Raji (cell line): ENCODE measurements around the gene DMRTA1.

Experiments used
- POLR2A ChIP-seq: IDR thresholded peaks from 2 replicates; pipeline ENCODE4 v1.6.1; 2011; ENCODE audit warnings: low read depth, low read length, control low read depth; ENCODE audit not compliant: insufficient read depth

DMRTA1 gene, protein sequence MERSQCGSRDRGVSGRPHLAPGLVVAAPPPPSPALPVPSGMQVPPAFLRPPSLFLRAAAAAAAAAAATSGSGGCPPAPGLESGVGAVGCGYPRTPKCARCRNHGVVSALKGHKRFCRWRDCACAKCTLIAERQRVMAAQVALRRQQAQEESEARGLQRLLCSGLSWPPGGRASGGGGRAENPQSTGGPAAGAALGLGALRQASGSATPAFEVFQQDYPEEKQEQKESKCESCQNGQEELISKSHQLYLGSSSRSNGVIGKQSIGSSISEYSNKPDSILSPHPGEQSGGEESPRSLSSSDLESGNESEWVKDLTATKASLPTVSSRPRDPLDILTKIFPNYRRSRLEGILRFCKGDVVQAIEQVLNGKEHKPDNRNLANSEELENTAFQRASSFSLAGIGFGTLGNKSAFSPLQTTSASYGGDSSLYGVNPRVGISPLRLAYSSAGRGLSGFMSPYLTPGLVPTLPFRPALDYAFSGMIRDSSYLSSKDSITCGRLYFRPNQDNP

DNA sequence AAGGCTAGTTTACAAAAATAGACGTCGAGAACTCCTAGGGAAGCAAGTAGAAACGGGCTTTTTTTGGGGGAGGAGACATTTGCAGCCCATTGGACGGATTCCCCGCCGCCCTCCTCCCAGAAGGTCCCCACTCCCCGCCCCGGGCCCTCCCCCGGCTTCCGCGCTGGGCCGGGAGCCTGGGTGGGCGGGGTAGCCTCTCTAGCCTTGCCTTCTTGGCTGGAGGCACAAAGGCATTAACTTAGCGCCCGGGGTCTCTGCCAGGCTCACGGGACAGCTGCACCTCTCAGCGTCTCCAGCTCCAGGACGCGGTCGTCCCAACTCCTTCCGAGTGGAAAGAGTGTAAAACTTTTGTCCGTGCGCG is at the start of gene DMRTA1:
Gene DMRTA1, plus strand, starts transcription at position 236 of the 361 bp plus-strand sequence. CDS start 242 bp downstream, outside the sequence.
- TF ChIP-seq POLR2A = no peak

DNA sequence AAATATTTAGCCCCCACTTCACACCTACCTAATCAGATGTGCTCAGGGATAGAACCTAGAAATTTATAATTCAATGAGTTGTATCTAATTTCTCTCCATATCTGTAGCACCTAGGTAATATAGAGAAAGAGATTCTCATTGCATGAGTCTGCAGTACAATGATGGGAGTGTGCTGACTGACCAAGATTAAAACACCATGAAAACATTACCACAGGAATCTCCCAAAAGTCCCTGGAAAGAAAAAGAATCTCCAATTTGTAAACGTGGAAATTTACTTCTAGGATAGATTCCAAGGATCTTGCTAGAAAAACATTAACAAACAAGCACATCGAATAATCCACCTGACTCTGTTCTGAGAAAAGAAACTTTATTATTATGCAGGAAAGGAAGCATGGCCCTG is 45.0 kb upstream of the DMRTA1 start:
- TF ChIP-seq POLR2A = no peak

DNA sequence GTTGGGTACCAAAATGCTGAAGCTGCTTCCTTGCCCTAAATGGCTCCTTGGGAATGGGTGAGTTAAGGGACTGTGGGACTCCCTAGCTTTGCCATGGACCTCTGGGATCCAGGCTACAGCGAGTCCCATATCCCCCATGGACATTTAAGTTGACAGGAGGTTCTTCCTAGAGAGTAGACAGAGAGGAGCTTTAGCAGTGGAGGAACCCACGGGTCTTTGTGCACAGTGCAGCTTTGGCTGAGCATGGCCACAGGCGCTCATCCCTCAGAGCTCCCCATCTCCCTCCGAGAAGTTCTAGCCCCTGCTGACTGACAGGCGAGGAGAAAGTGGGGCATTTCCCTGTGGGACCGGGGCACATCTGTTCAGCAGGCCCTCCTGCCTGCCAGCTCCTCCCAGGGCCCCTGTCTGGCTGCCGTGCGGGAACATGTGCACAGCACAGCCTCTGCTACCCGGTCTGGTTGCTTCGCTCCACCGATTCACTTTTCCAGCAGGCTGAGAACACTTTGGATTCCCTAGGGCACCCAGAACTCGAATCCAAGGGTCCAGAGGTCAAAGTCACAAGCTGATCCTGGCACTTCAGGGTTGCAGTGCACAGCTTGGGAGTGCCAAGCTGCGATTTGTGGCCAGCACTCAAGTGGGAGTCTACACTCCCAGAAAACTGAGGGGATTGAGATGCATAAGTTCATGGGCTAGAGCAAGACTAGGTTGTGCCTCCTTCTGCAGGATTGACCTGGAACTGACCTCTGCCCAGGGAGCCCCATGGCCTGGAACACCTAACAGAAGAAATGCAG is 40.6 kb upstream of the DMRTA1 start:
- TF ChIP-seq POLR2A = no peak

DNA sequence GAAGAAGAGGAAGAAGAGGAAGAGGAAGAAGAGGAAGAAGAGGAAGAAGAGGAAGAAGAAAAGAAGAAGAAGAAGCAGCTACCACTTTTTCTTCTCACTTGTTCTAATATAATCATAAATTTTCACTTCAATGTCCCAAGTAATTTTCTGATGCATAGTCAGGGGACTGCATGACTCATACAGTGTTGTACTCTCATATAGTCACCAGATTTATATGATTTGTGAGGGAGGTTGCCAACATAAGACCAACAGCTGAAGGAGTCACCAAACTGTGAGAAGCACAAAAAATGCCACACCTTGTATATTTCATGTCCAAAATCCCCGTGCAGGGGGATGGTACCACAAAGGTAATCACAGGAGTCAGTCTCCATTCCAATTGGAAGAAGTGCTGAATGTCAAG is 32.7 kb upstream of the DMRTA1 start:
- no peak for TF ChIP-seq POLR2A

GRCh38 chr9:22415941-22416691 is 30.5 kb upstream of the DMRTA1 start:
- TF ChIP-seq POLR2A = no peak

DNA sequence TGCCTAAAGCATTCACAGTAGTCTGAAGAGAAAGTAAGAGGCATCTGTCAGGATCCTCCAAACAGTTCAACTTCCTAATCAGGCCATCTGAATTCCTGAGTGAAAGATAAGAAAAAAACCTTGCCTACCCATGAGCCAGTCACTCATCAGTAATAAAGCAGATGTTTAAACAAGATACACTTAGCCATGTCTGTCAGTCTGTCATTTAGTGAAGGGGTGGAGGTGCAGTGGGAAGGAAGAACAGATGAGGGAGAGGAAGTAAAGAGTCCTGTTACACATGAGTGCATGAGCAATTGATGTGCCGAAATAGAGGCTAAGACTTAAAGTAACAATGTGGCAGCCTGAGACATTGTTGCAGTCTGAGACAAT is 29.9 kb upstream of the DMRTA1 start:
- TF ChIP-seq POLR2A = no peak

DNA sequence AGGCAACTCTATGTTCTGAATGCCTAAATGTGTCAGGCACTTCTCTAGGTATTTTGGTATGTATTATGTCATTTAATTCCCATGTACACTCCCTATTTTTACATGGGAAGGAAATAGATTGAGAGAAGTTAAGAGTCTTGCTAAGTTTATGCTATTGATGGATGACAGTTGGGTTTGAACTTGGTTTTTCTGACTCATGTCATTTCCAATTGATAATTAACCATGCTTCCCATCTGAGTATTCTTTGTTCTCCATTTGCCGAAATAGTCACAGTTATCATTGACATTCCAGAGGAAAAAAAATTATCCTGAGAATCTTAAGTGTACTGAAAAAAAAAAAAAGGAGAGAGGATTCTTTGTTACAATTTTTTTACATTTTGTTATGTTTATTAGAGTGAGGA is 23.1 kb upstream of the DMRTA1 start:
- no peak for TF ChIP-seq POLR2A

GRCh38 chr9:22424616-22425015 is 22.0 kb upstream of the DMRTA1 start:
- no peak for TF ChIP-seq POLR2A

- no peak for TF ChIP-seq POLR2A
Measured at GRCh38 chr9:22425551-22425950, 21.1 kb upstream of the DMRTA1 start.

GRCh38 chr9:22427226-22427880 is 19.3 kb upstream of the DMRTA1 start:
- no peak for TF ChIP-seq POLR2A

DNA sequence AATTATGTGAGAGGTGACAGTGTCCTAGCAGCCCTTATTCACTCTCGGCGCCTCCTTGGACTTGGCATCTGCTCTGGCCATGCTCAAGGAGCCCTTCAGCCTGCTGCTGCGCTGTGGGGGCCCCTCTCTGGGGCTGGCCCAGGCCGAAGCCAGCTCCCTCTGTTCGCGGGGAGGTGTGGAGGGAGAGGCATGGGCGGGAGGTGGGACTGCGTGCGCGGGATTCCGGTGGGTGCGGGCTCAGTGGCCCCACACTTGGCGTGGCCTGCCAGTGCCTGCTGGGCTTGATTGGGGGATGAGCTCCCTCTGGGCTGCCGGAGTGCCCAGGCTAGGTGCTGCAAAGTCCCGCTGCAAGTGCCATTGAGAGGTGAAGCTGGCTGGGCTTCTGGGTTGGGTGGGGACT is 12.9 kb upstream of the DMRTA1 start:
- TF ChIP-seq POLR2A = no peak

- no peak for TF ChIP-seq POLR2A
Measured at GRCh38 chr9:22440841-22441240, 5.8 kb upstream of the DMRTA1 start.

DNA sequence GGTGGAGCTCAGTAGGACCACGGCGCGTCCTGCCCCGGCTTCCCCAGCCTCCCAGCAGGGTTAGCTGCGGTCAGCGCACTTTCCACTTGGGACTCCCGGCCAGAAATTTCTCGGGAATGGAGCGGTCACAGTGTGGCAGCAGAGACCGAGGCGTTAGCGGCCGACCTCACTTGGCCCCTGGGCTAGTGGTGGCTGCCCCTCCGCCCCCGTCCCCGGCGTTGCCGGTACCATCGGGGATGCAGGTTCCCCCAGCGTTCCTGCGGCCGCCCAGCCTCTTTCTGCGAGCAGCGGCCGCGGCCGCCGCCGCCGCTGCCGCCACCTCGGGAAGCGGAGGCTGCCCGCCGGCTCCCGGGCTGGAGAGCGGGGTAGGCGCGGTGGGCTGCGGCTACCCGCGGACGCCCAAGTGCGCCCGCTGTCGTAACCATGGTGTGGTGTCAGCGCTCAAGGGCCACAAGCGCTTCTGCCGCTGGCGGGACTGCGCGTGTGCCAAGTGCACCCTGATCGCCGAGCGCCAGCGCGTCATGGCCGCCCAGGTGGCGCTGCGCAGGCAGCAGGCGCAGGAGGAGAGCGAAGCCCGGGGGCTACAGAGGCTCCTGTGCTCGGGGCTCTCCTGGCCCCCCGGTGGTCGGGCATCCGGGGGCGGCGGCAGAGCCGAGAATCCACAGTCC is 460 bp downstream of the DMRTA1 start:
- no peak for TF ChIP-seq POLR2A

GRCh38 chr9:22447618-22448305 is 1.1 kb downstream of the DMRTA1 start:
- no peak for TF ChIP-seq POLR2A

- TF ChIP-seq POLR2A = no peak
Measured at GRCh38 chr9:22449719-22450118, 3.1 kb downstream of the DMRTA1 start.
